SU-DHL-6 (cell line): ENCODE data around the gene PTTG1IP.

Experiments used
- H2AFZ ChIP-seq: fragments of 200-600 bp; sonication (generic); 2 replicates; pipeline ENCODE4 v1.6.1; 2014; ENCODE audit warnings: low read depth, mild to moderate bottlenecking, moderate library complexity, mixed read lengths, antibody characterized with exemption, low read length; ENCODE audit not compliant: severe bottlenecking
- H3F3A ChIP-seq: fragments of 200-600 bp; shearing (Covaris generic); 2 replicates; pipeline ENCODE4 v1.6.0; 2016; ENCODE audit warnings: antibody characterized with exemption, mild to moderate bottlenecking; ENCODE audit not compliant: insufficient read depth
- H3K27ac ChIP-seq: fragments of 200-600 bp; sonication (generic); 2 replicates; pipeline ENCODE4 v1.5.1; 2016; ENCODE audit warnings: low read depth, mild to moderate bottlenecking, low read length, moderate library complexity, mixed read lengths
- H3K27me3 ChIP-seq: fragments of 200-600 bp; sonication (generic), shearing (Covaris generic); 2 replicates; pipeline ENCODE4 v1.6.0; 2014; ENCODE audit warnings: mild to moderate bottlenecking, low read length
- H3K36me3 ChIP-seq: fragments of 200-600 bp; sonication (generic); 2 replicates; pipeline ENCODE4 v1.6.1; 2014; ENCODE audit warnings: mild to moderate bottlenecking, low read length, mixed read lengths
- H3K4me2 ChIP-seq: fragments of 300-600, 200-600 bp; shearing (Covaris generic), sonication (generic); 2 replicates; pipeline ENCODE4 v1.6.0; 2014; ENCODE audit warnings: low read length, low read depth, mild to moderate bottlenecking; ENCODE audit not compliant: poor library complexity, severe bottlenecking
- H3K4me3 ChIP-seq: fragments of 200-600 bp; sonication (generic); 2 replicates; pipeline ENCODE4 v1.5.1; 2014; ENCODE audit warnings: antibody characterized with exemption, low read length, mild to moderate bottlenecking, mixed read lengths; ENCODE audit not compliant: insufficient read depth, poor library complexity, severe bottlenecking
- H3K79me2 ChIP-seq: fragments of 200-600 bp; sonication (generic); 2 replicates; pipeline ENCODE4 v1.6.1; 2014; ENCODE audit warnings: mild to moderate bottlenecking, low read length, moderate library complexity; ENCODE audit not compliant: insufficient read depth
- H3K9ac ChIP-seq: fragments of 200-600 bp; sonication (generic); 2 replicates; pipeline ENCODE4 v1.7.0; 2014; ENCODE audit warnings: mild to moderate bottlenecking, low read length
- H3K9me2 ChIP-seq: fragments of 200-600 bp; sonication (generic); replicated peaks from 2 replicates; pipeline ENCODE4 v1.6.1; 2014; ENCODE audit warnings: low read length; ENCODE audit not compliant: insufficient read depth
- H3K9me3 ChIP-seq: fragments of 200-600 bp; sonication (generic); 2 replicates; pipeline ENCODE4 v1.6.1; 2014; ENCODE audit warnings: low read length, mixed read lengths; ENCODE audit not compliant: insufficient read depth
- H4K20me1 ChIP-seq: fragments of 200-600 bp; sonication (generic); 2 replicates; pipeline ENCODE4 v1.6.1; 2014; ENCODE audit warnings: low read depth, mild to moderate bottlenecking, antibody characterized with exemption, low read length, moderate library complexity, mixed read lengths
- CTCF ChIP-seq: fragments of 200-600 bp; sonication (generic); IDR thresholded peaks from one replicate; pipeline ENCODE4 v1.5.1; 2017; ENCODE audit warnings: antibody characterized with exemption, mild to moderate bottlenecking, low read length, moderate library complexity; ENCODE audit not compliant: insufficient read depth, poor library complexity, severe bottlenecking
- EZH2phosphoT487 ChIP-seq: fragments of 200-600 bp; sonication (generic), shearing (Covaris generic); conservative IDR thresholded peaks from 2 replicates; pipeline ENCODE4 v1.6.1; 2018; ENCODE audit warnings: mild to moderate bottlenecking, antibody characterized with exemption, low read length, moderate library complexity, mixed read lengths

Gene PTTG1IP

GRCh38 chr21:44831227-44831860, 42.1 kb downstream of the PTTG1IP start:
- Histone ChIP-seq H3K79me2 (no peaks in the 10 kb centered on the region), H3K9me3 (peaks cover 20% of the 10 kb centered on the region), H3K4me2 (no peak overlapping the region), H2AFZ (no peak overlapping the region), H3K9ac (no peak overlapping the region), H3K36me3 (no peaks in the 10 kb centered on the region), H3K9me2 (no peaks in the 10 kb centered on the region), H3K27me3 (no peaks in the 10 kb centered on the region), H3F3A (no peaks in the 10 kb centered on the region), H3K4me3 (no peak overlapping the region), H3K27ac (no peak overlapping the region), H4K20me1 (no peaks in the 10 kb centered on the region)
- no peak for TF ChIP-seq EZH2phosphoT487
- TF ChIP-seq CTCF, result no peak

GRCh38 chr21:44829507-44830092, 43.9 kb downstream of the PTTG1IP start:
- H3K9me2 ChIP-seq, result no peaks in the 10 kb centered on the region
- H3K36me3 ChIP-seq, result no peaks in the 10 kb centered on the region
- H3K9me3 ChIP-seq, result peaks cover 20% of the 10 kb centered on the region
- H3K27ac ChIP-seq, result no peak overlapping the region
- no peak overlapping the region for H3K4me3 ChIP-seq
- H3F3A ChIP-seq, result no peaks in the 10 kb centered on the region
- H3K4me2 ChIP-seq, result no peak overlapping the region
- no peak for TF ChIP-seq EZH2phosphoT487
- no peak for TF ChIP-seq CTCF
- H2AFZ ChIP-seq, result no peak overlapping the region
- H3K79me2 ChIP-seq, result no peaks in the 10 kb centered on the region
- H3K9ac ChIP-seq, result no peak overlapping the region
- no peaks in the 10 kb centered on the region for H4K20me1 ChIP-seq
- no peaks in the 10 kb centered on the region for H3K27me3 ChIP-seq

- H3F3A ChIP-seq, result no peaks in the 10 kb centered on the region
- TF ChIP-seq EZH2phosphoT487 (no peak), CTCF (no peak)
- no peak overlapping the region for H3K4me3 ChIP-seq
- peaks cover 21% of the 10 kb centered on the region for H3K9me3 ChIP-seq
- H3K27ac ChIP-seq, result no peak overlapping the region
- H3K4me2 ChIP-seq, result no peak overlapping the region
- no peaks in the 10 kb centered on the region for H3K36me3 ChIP-seq
- H2AFZ ChIP-seq, result no peak overlapping the region
- H3K27me3 ChIP-seq, result no peaks in the 10 kb centered on the region
- H4K20me1 ChIP-seq, result no peaks in the 10 kb centered on the region
- H3K9ac ChIP-seq, result no peak overlapping the region
- H3K79me2 ChIP-seq, result no peaks in the 10 kb centered on the region
- H3K9me2 ChIP-seq, result no peaks in the 10 kb centered on the region
These were observed 45.0 kb downstream of the PTTG1IP start for GRCh38 chr21:44828362-44829056.
